Osteoblast (primary cell): ENCODE results near the gene MTOR. TPM values are rescaled to one million over a fixed set of nuclear protein-coding genes. Genes with fewer than 3 reads are reported as not detected.

Experiments used
- DNase-seq: peaks from one replicate; pipeline ENCODE4 v3.0.0; 2011; ENCODE audit warnings: low spot score, mixed read lengths; ENCODE audit not compliant: insufficient read length; ENCODE audit errors: missing footprints
- H2AFZ ChIP-seq: 2 replicates; pipeline ENCODE4 v1.6.0; 2011; ENCODE audit warnings: mild to moderate bottlenecking, low read length
- H3K27ac ChIP-seq: 2 replicates; pipeline ENCODE4 v1.5.1; 2011; ENCODE audit warnings: mild to moderate bottlenecking, low read depth, low read length, moderate library complexity
- H3K27me3 ChIP-seq: 2 replicates; pipeline ENCODE4 v1.6.0; 2012; ENCODE audit warnings: mild to moderate bottlenecking, control low read depth, inconsistent platforms, low read length, moderate library complexity; ENCODE audit not compliant: insufficient read depth
- H3K36me3 ChIP-seq: 2 replicates; pipeline ENCODE4 v1.5.1; 2011; ENCODE audit warnings: mild to moderate bottlenecking, low read length, control low read depth, moderate library complexity; ENCODE audit not compliant: insufficient read depth
- H3K4me1 ChIP-seq: 2 replicates; pipeline ENCODE4 v1.5.1; 2011; ENCODE audit warnings: mild to moderate bottlenecking, low read length, control low read depth, moderate library complexity; ENCODE audit not compliant: insufficient read depth
- H3K4me2 ChIP-seq: 2 replicates; pipeline ENCODE4 v1.6.0; 2011; ENCODE audit warnings: mild to moderate bottlenecking, low read length; ENCODE audit not compliant: insufficient read depth
- H3K4me3 ChIP-seq: fragments of 200-600 bp; sonication (generic); 3 replicates; pipeline ENCODE4 v1.5.1; 2012; ENCODE audit warnings: mild to moderate bottlenecking, low read length, inconsistent platforms; ENCODE audit not compliant: insufficient read depth
- H3K79me2 ChIP-seq: 2 replicates; pipeline ENCODE4 v1.6.0; 2012; ENCODE audit warnings: mild to moderate bottlenecking, low read length, control low read depth, inconsistent platforms; ENCODE audit not compliant: insufficient read depth
- H3K9me3 ChIP-seq: 2 replicates; pipeline ENCODE4 v1.5.1; 2011; ENCODE audit warnings: low read depth, low read length, control low read depth
- H4K20me1 ChIP-seq: 2 replicates; pipeline ENCODE4 v1.6.0; 2012; ENCODE audit warnings: mild to moderate bottlenecking, low read length, control low read depth; ENCODE audit not compliant: insufficient read depth
- total RNA-seq: library from RNA; depleted of rRNA; stranded (reverse); fragments of >200 nt; gene quantifications from 2 replicates; pipeline ENCODE4 v1.2.3, GENCODE V29; 2012
- TF ChIP-seq, protein P1 (sequence below): IDR thresholded peaks from 2 replicates; pipeline ENCODE4 v1.5.1; 2011; ENCODE audit warnings: mild to moderate bottlenecking, low read depth, low read length, moderate library complexity; ENCODE audit errors: extremely low read depth

The MTOR gene
- total RNA-seq, 1 donor = 34.0 TPM

- no peak overlapping the region for H3K27ac ChIP-seq
- peaks cover 3% of the 10 kb centered on the region for H4K20me1 ChIP-seq
- no peaks in the 10 kb centered on the region for H3K27me3 ChIP-seq
- no peaks in the 10 kb centered on the region for H3K79me2 ChIP-seq
- no peaks in the 10 kb centered on the region for H3K9me3 ChIP-seq
- no peak overlapping the region for H3K4me3 ChIP-seq
- no peak overlapping the region for H3K4me2 ChIP-seq
- TF ChIP-seq, protein P1, sequence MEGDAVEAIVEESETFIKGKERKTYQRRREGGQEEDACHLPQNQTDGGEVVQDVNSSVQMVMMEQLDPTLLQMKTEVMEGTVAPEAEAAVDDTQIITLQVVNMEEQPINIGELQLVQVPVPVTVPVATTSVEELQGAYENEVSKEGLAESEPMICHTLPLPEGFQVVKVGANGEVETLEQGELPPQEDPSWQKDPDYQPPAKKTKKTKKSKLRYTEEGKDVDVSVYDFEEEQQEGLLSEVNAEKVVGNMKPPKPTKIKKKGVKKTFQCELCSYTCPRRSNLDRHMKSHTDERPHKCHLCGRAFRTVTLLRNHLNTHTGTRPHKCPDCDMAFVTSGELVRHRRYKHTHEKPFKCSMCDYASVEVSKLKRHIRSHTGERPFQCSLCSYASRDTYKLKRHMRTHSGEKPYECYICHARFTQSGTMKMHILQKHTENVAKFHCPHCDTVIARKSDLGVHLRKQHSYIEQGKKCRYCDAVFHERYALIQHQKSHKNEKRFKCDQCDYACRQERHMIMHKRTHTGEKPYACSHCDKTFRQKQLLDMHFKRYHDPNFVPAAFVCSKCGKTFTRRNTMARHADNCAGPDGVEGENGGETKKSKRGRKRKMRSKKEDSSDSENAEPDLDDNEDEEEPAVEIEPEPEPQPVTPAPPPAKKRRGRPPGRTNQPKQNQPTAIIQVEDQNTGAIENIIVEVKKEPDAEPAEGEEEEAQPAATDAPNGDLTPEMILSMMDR = no peak
- H3K36me3 ChIP-seq = peaks cover 57% of the 10 kb centered on the region
- DNase-seq = peak; percentile 81
- H2AFZ ChIP-seq = no peak overlapping the region
- H3K4me1 ChIP-seq = peaks cover 26% of the 10 kb centered on the region
Observed at GRCh38 chr1:11134251-11134897, 128.0 kb downstream of the MTOR start.

DNA sequence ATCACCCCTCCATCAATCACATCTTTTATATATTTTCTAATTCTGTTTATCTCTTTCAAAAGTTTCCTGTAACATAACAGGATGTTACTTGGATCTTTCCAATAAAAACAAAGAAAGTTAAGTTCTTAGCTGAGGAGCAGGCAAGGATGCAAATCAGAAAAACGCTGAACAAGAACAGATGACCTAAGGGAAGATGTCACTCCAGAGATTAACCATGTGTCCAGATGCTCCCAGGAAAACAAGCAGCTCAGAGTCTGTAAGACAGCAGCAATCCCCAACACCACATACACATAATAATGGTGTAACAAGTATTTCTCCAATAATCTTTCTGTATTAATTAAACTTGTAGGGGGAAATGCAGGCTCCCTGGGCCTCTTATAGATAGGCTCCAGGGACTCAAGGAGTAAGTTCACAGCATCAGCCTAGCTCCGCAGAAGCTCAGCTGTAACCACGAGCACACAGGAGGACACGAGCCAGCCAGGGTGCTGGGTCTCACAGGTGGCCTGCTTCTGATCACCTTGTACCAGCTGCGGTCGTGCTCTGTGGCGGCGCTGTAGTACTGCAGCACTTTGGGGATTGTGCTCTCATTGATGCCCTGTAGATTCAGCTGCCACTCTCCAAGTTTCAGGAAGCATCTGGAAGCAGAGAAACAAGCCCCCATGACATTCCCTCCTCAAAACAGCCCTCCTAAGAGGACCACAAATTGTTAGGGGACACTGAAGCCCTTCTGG lies 129.6 kb downstream of the MTOR start:
- H4K20me1 ChIP-seq = peaks cover 3% of the 10 kb centered on the region
- H3K9me3 ChIP-seq = no peaks in the 10 kb centered on the region
- H3K79me2 ChIP-seq = no peaks in the 10 kb centered on the region
- peaks cover 65% of the 10 kb centered on the region for H3K36me3 ChIP-seq
- no peaks in the 10 kb centered on the region for H3K27me3 ChIP-seq
- H3K4me2 ChIP-seq = no peak overlapping the region
- H2AFZ ChIP-seq = no peak overlapping the region
- H3K27ac ChIP-seq = no peak overlapping the region
- no peak for DNase-seq
- H3K4me3 ChIP-seq = no peak overlapping the region
- peaks cover 14% of the 10 kb centered on the region for H3K4me1 ChIP-seq
- TF ChIP-seq, protein P1 = no peak

GRCh38 chr1:11131816-11132215 lies 130.5 kb downstream of the MTOR start:
- Histone ChIP-seq H3K4me3 (no peak overlapping the region), H3K27ac (no peak overlapping the region), H3K4me2 (no peak overlapping the region), H3K9me3 (no peaks in the 10 kb centered on the region), H3K79me2 (no peaks in the 10 kb centered on the region), H4K20me1 (peaks cover 3% of the 10 kb centered on the region), H3K27me3 (no peaks in the 10 kb centered on the region), H3K4me1 (peaks cover 14% of the 10 kb centered on the region), H2AFZ (no peak overlapping the region), H3K36me3 (peaks cover 64% of the 10 kb centered on the region)
- TF ChIP-seq, protein P1 = no peak
- DNase-seq = no peak

- Histone ChIP-seq H3K4me2 (no peak overlapping the region), H3K4me3 (no peak overlapping the region), H3K9me3 (no peaks in the 10 kb centered on the region), H3K4me1 (peaks cover 14% of the 10 kb centered on the region), H3K36me3 (peaks cover 68% of the 10 kb centered on the region), H2AFZ (no peak overlapping the region), H3K27ac (no peak overlapping the region), H3K27me3 (no peaks in the 10 kb centered on the region), H4K20me1 (peaks cover 3% of the 10 kb centered on the region), H3K79me2 (no peaks in the 10 kb centered on the region)
- TF ChIP-seq, protein P1 = no peak
- DNase-seq = no peak
Observed at GRCh38 chr1:11130406-11130805, 131.9 kb downstream of the MTOR start.
